DMS153 treated with DMSO at 0.1 percent for 48 hours (cell line): ENCODE measurements around the gene EPHA6.

Experiments used
- DNase-seq: peaks from one replicate; lab custom pipeline; 2025; ENCODE audit not compliant: unreplicated experiment; lab: John Stamatoyannopoulos, UW

EPHA6 gene

DNA sequence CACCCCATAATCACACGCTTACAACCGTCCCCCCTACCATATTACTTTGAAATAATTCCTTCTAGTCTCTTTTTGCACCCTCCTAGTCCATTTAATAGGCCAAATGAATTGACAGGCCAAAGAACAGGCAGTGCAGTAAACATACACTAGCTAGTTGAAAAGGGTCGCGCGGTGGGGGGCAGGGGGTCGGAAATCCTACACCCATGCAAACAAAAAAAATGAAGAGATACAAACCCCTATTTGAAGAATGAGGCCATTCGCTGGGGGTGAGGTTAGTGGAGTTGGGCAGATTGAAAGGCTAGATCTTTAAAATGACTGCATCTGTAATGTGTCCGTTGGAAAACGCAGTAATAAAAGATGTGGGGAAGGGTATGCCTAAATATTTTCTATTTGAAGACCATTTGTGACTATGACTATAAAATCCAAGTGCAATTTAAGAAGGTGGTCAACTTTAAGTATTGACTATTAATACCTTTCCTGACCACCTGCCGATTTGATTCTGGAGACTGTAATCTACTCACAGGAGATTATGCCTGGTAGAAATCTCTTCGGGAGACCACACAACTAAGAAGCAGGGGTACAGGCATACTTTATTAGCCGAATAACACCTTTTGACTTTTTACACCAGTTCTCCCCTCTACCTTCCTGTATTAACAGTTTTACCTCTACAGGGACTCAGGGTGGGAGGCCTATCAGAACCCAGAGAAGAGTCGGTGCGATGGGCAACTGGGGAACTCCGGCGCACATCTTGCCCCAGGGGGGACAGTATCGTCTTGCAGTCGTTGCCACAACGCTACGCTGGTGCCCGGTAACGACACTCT lies 949.4 kb downstream of the EPHA6 start:
- DNase-seq = no peak

- DNase-seq = peak; percentile 89
Measured at GRCh38 chr3:97764407-97765238, 950.2 kb downstream of the EPHA6 start, which contains the start of gene ARL6. ARL6 (plus strand) TSS chr3:97764758; CDS start chr3:97768108, 3,350 bp downstream.

- no peak for DNase-seq
Measured at GRCh38 chr3:97765336-97765735, 950.9 kb downstream of the EPHA6 start.

DNA sequence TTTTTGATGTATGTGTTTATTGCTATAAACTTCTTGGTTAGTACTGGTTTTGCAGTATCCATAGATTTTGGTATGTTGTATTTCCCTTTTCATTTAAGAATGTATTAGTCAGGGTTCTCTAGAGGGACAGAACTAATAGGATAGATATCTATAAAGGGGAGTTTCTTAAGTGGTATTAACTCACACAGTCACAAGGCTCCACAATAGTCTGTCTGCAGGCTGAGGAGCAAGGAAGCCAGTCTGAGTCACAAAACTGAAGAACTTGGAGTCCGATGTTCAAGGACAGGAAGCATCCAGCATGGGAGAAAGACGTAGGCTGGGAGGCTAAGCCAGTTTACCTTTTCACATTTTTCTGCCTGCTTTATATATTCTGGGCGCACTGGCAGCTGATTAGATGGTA lies 958.5 kb downstream of the EPHA6 start:
- DNase-seq = no peak

- DNase-seq = no peak
Measured at GRCh38 chr3:97778152-97778551, 963.8 kb downstream of the EPHA6 start.

DNA sequence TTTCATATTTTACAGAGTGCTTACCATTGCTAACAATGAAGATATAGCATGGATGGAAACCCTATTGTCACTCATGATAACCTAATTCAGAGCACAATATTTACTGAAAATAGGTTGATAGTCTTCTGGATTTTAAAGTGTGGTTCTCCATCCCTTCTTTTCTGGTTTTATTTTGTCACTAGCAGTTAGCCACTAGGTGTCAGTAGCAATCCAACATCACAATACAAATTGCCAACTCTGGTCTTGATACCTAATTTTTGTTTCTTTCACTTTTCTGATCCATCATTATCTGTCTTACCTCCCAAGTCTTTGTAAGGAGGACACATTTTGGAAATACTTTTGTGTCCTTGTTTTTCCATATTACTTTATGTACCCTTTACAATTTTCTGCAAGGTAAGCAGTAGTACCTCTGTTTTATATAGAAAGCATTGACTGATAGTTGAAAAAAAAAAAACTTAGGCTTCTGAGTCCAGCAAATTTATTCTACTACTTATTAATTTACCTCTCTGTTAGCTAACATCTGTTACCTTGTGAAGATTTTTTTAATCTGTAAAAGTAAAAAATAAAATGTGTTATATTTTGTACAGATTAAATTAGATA lies 979.1 kb downstream of the EPHA6 start:
- peak; percentile 67 for DNase-seq

- no peak for DNase-seq
Measured at GRCh38 chr3:97795951-97796350, 981.6 kb downstream of the EPHA6 start.
